Fibroblast of pulmonary artery (primary cell): ENCODE results near the gene NEK11.

Experiments used
- DNase-seq: peaks from one replicate; pipeline ENCODE4 v3.0.0-alpha.2; 2010; ENCODE audit warnings: low read depth
- H3K4me3 ChIP-seq: replicated peaks from 2 replicates; pipeline ENCODE4 v1.5.1; 2011; ENCODE audit warnings: low read depth, mild to moderate bottlenecking, control low read depth, low read length, moderate library complexity
- CTCF ChIP-seq: IDR thresholded peaks from 2 replicates; pipeline ENCODE4 v1.5.1; 2011; ENCODE audit warnings: mild to moderate bottlenecking, control low read depth, low read length, inconsistent platforms; ENCODE audit errors: missing control alignments

Gene NEK11

GRCh38 chr3:130997289-130997688, 29.4 kb upstream of the NEK11 start:
- DNase-seq: peak; percentile 39

GRCh38 chr3:131001071-131001470, 25.6 kb upstream of the NEK11 start:
- TF ChIP-seq CTCF: no peak
- H3K4me3 ChIP-seq: no peak overlapping the region
- DNase-seq: no peak

More at GRCh38 chr3:130997289-130997688, 29.4 kb upstream of the NEK11 start:
- TF ChIP-seq CTCF: no peak
- H3K4me3 ChIP-seq: no peak overlapping the region

GRCh38 chr3:131004603-131005002, 22.1 kb upstream of the NEK11 start:
- no peak for DNase-seq
- no peak overlapping the region for H3K4me3 ChIP-seq
- TF ChIP-seq CTCF: no peak

- no peak overlapping the region for H3K4me3 ChIP-seq
- DNase-seq: no peak
- no peak for TF ChIP-seq CTCF
Observed at GRCh38 chr3:131007256-131007655, 19.4 kb upstream of the NEK11 start.

GRCh38 chr3:131007782-131008181, 18.9 kb upstream of the NEK11 start:
- H3K4me3 ChIP-seq: no peak overlapping the region
- no peak for TF ChIP-seq CTCF
- peak; percentile 33 for DNase-seq

- no peak overlapping the region for H3K4me3 ChIP-seq
- TF ChIP-seq CTCF: no peak
- DNase-seq: no peak
Observed at GRCh38 chr3:131008326-131008725, 18.4 kb upstream of the NEK11 start.

GRCh38 chr3:131009698-131010097, 17.0 kb upstream of the NEK11 start:
- H3K4me3 ChIP-seq: no peak overlapping the region
- DNase-seq: no peak
- no peak for TF ChIP-seq CTCF
